Hepatocyte (in vitro differentiated cells): ENCODE results near the gene HS6ST1. TPM values are rescaled to one million over a fixed set of nuclear protein-coding genes. Genes with fewer than 3 reads are reported as not detected.
"Not testable (repeated sequence)": the region's sequence is repeated elsewhere in the genome, so short reads cannot be mapped to it uniquely, and the experiment has no call there.

Experiments used
- DNase-seq: peaks from one replicate; pipeline ENCODE4 v3.0.0-alpha.2; 2016; ENCODE audit warnings: low spot score
- H2AFZ ChIP-seq: fragments of 200-600 bp; sonication (generic); 2 replicates; pipeline ENCODE4 v1.6.0; 2016; ENCODE audit warnings: antibody characterized with exemption, mild to moderate bottlenecking
- H3K27ac ChIP-seq: fragments of 200-600 bp; sonication (generic); 2 replicates; pipeline ENCODE4 v1.5.1; 2016; ENCODE audit warnings: mild to moderate bottlenecking
- H3K27me3 ChIP-seq: fragments of 200-600 bp; sonication (generic); 2 replicates; pipeline ENCODE4 v1.6.1; 2016
- H3K36me3 ChIP-seq: fragments of 200-600 bp; sonication (generic); replicated peaks from 2 replicates; pipeline ENCODE4 v1.5.1; 2016; ENCODE audit warnings: low read depth; ENCODE audit not compliant: insufficient read depth
- H3K4me1 ChIP-seq: fragments of 200-600 bp; sonication (generic); 2 replicates; pipeline ENCODE4 v1.5.1; 2016; ENCODE audit warnings: mild to moderate bottlenecking, moderate library complexity; ENCODE audit not compliant: insufficient read depth
- H3K4me2 ChIP-seq: fragments of 200-600 bp; sonication (generic); 2 replicates; pipeline ENCODE4 v1.6.0; 2016
- H3K4me3 ChIP-seq: fragments of 200-600 bp; sonication (generic); 2 replicates; pipeline ENCODE4 v1.5.1; 2016; ENCODE audit warnings: mild to moderate bottlenecking
- H3K79me2 ChIP-seq: fragments of 200-600 bp; sonication (generic); 2 replicates; pipeline ENCODE4 v1.6.0; 2017; ENCODE audit warnings: mild to moderate bottlenecking
- H3K9me2 ChIP-seq: fragments of 200-600 bp; sonication (generic); replicated peaks from 2 replicates; pipeline ENCODE4 v1.6.0; 2017; ENCODE audit warnings: mild to moderate bottlenecking; ENCODE audit not compliant: insufficient read depth
- H3K9me3 ChIP-seq: fragments of 200-600 bp; sonication (generic); 2 replicates; pipeline ENCODE4 v1.5.1; 2016; ENCODE audit warnings: low read depth, mild to moderate bottlenecking
- H4K20me1 ChIP-seq: fragments of 200-600 bp; sonication (generic); 2 replicates; pipeline ENCODE4 v1.6.0; 2016; ENCODE audit warnings: mild to moderate bottlenecking; ENCODE audit not compliant: insufficient read depth, poor library complexity, severe bottlenecking
- EZH2 ChIP-seq: fragments of 200-600 bp; sonication (generic); IDR thresholded peaks from 2 replicates; pipeline ENCODE4 v1.6.1; 2016; ENCODE audit warnings: antibody characterized with exemption, mild to moderate bottlenecking, borderline replicate concordance
- EZH2phosphoT487 ChIP-seq: fragments of 200-600 bp; sonication (generic); IDR thresholded peaks from one replicate; pipeline ENCODE4 v1.6.1; 2018; ENCODE audit warnings: antibody characterized with exemption, mild to moderate bottlenecking, low read depth, moderate library complexity; ENCODE audit not compliant: unreplicated experiment, severe bottlenecking
- WGBS: methylation state at CpG from one replicate; pipeline ENCODE4 v1.1.6; 2016; ENCODE audit warnings: low lambda C conversion rate; ENCODE audit errors: missing lambda C conversion rate; 5-methylcytosine and 5-hydroxymethylcytosine counted together
- polyA plus RNA-seq: library from polyadenylated mRNA; unstranded; fragments of >200 nt; fragmentation: Nextera tagmentation; extraction: Ambion mirVana; gene quantifications from 2 replicates; pipeline ENCODE4 v1.2.1, GENCODE V29; 2016
- total RNA-seq: library from RNA; depleted of rRNA; stranded (reverse); fragments of >200 nt; gene quantifications from 2 replicates; pipeline ENCODE4 v1.2.3, GENCODE V29; 2014
- TF ChIP-seq, protein P1 (sequence below): fragments of 200-600 bp; sonication (generic); IDR thresholded peaks from 2 replicates; pipeline ENCODE4 v1.5.1; 2016; ENCODE audit warnings: antibody characterized with exemption, mild to moderate bottlenecking; ENCODE audit not compliant: poor library complexity

The HS6ST1 gene
- total and polyA plus RNA-seq, 2 experiments from 2014 or later: 46.7 to 48.3 TPM

GRCh38 chr2:128267649-128268048 lies 51.0 kb downstream of the HS6ST1 start:
- H4K20me1 ChIP-seq, H3K36me3 ChIP-seq, H3K4me3 ChIP-seq, H3K79me2 ChIP-seq, DNase-seq, H3K4me1 ChIP-seq, H3K9me2 ChIP-seq, H3K27ac ChIP-seq, H3K27me3 ChIP-seq, H2AFZ ChIP-seq, H3K9me3 ChIP-seq, H3K4me2 ChIP-seq: not testable (repeated sequence)
- 93% methylated on average over 7 of the region's 11 CpGs for WGBS

DNA sequence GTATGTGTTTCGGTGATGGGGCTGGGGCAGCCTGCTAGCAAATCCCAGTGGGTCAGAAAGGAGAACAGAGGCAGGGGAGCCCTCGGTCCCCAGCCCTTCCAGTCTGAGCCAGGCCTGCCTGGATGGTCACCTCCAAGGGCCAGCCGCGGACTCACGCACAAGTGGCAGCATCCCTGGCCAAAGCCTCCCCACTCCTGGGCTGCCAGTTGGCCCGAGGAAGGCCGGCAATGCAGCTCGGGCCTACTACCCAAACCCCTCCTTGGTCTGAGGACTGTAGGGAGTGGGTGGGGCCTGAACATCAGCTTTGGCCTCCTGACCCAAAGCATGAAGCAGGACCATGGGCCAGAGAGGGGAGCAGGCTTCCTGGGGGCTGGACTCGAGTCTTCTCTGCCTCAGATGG lies 51.5 kb downstream of the HS6ST1 start:
- 95% methylated on average over 6 of the region's 9 CpGs for WGBS
- not testable (repeated sequence) for H2AFZ ChIP-seq, H4K20me1 ChIP-seq, H3K27ac ChIP-seq, H3K36me3 ChIP-seq, H3K27me3 ChIP-seq, H3K4me2 ChIP-seq, H3K4me1 ChIP-seq, H3K4me3 ChIP-seq, H3K79me2 ChIP-seq, H3K9me3 ChIP-seq, H3K9me2 ChIP-seq, DNase-seq

DNA sequence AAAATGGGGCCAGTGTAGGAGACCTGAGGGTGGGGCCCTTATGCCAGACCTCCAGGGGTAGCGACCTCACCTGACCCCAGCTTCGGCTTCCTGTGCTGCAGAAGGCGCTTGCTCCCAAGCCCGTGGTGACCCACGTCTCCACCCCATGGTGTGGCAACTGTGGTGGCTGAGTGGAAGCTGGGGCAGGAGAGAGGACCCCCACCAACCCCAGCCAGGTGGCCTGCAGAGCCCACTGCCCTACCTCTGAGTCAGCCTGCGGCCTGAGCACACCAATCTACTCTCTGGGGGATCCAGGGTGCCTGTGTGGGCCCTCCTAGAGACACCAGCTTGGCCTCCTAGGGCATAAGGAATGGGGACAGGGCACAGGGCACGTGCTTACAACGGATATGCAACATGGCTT lies 52.2 kb downstream of the HS6ST1 start:
- H3K9me2 ChIP-seq, DNase-seq, H3K79me2 ChIP-seq, H4K20me1 ChIP-seq, H3K9me3 ChIP-seq, H3K4me1 ChIP-seq, H2AFZ ChIP-seq, H3K27ac ChIP-seq, H3K27me3 ChIP-seq, H3K4me2 ChIP-seq, H3K4me3 ChIP-seq, H3K36me3 ChIP-seq: not testable (repeated sequence)
- WGBS: 100% methylated on average over 8 of the region's 8 CpGs

- H3K4me2 ChIP-seq, H3K9me2 ChIP-seq, H2AFZ ChIP-seq, H3K9me3 ChIP-seq, H3K27me3 ChIP-seq, H3K36me3 ChIP-seq, DNase-seq, H3K4me1 ChIP-seq, H3K4me3 ChIP-seq, H3K79me2 ChIP-seq, H4K20me1 ChIP-seq, H3K27ac ChIP-seq: not testable (repeated sequence)
- WGBS: 79% methylated on average over 4 of the region's 9 CpGs
Observed at GRCh38 chr2:128265608-128265993, 53.1 kb downstream of the HS6ST1 start.

GRCh38 chr2:128264881-128265607 lies 53.6 kb downstream of the HS6ST1 start:
- H4K20me1 ChIP-seq: no peaks in the 10 kb centered on the region
- no peak overlapping the region for H3K4me2 ChIP-seq
- H3K4me1 ChIP-seq: peaks cover 6% of the 10 kb centered on the region
- no peak overlapping the region for H3K27ac ChIP-seq
- TF ChIP-seq EZH2phosphoT487 (no peak), EZH2 (no peak)
- TF ChIP-seq, protein P1, sequence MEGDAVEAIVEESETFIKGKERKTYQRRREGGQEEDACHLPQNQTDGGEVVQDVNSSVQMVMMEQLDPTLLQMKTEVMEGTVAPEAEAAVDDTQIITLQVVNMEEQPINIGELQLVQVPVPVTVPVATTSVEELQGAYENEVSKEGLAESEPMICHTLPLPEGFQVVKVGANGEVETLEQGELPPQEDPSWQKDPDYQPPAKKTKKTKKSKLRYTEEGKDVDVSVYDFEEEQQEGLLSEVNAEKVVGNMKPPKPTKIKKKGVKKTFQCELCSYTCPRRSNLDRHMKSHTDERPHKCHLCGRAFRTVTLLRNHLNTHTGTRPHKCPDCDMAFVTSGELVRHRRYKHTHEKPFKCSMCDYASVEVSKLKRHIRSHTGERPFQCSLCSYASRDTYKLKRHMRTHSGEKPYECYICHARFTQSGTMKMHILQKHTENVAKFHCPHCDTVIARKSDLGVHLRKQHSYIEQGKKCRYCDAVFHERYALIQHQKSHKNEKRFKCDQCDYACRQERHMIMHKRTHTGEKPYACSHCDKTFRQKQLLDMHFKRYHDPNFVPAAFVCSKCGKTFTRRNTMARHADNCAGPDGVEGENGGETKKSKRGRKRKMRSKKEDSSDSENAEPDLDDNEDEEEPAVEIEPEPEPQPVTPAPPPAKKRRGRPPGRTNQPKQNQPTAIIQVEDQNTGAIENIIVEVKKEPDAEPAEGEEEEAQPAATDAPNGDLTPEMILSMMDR: no peak
- no peaks in the 10 kb centered on the region for H3K36me3 ChIP-seq
- no peaks in the 10 kb centered on the region for H3K27me3 ChIP-seq
- no peaks in the 10 kb centered on the region for H3K9me2 ChIP-seq
- H3K4me3 ChIP-seq: no peak overlapping the region
- no peak overlapping the region for H2AFZ ChIP-seq
- 91% methylated on average over 12 of the region's 12 CpGs for whole genome bisulfite sequencing
- H3K79me2 ChIP-seq: peaks cover 2% of the 10 kb centered on the region
- no peak for DNase-seq
- no peaks in the 10 kb centered on the region for H3K9me3 ChIP-seq
